GM03348 (cell line): ENCODE measurements around the gene ALPI.
"Not testable (repeated sequence)": the region's sequence is repeated elsewhere in the genome, so short reads cannot be mapped to it uniquely, and the experiment has no call there.

Source experiments
- DNase-seq: peaks from one replicate; pipeline ENCODE4 v3.0.0; 2012; ENCODE audit warnings: low spot score

The ALPI gene

GRCh38 chr2:232421189-232421785 is 34.7 kb upstream of the ALPI start:
- no peak for DNase-seq

GRCh38 chr2:232422051-232422450 is 33.9 kb upstream of the ALPI start:
- DNase-seq: no peak

- not testable (repeated sequence) for DNase-seq
These were observed 33.0 kb upstream of the ALPI start for GRCh38 chr2:232422996-232423395.

GRCh38 chr2:232423407-232423806 is 32.5 kb upstream of the ALPI start:
- DNase-seq: not testable (repeated sequence)

- no peak for DNase-seq
These were observed 24.0 kb upstream of the ALPI start for GRCh38 chr2:232431705-232432590.

GRCh38 chr2:232432598-232433184 is 23.3 kb upstream of the ALPI start:
- DNase-seq: no peak

GRCh38 chr2:232433622-232434021 is 22.3 kb upstream of the ALPI start:
- not testable (repeated sequence) for DNase-seq

GRCh38 chr2:232434091-232434490 is 21.9 kb upstream of the ALPI start:
- DNase-seq: peak; percentile 6

- peak; percentile 9 for DNase-seq
These were observed 21.2 kb upstream of the ALPI start for GRCh38 chr2:232434563-232435374.

- DNase-seq: peak; percentile 7
These were observed 20.6 kb upstream of the ALPI start for GRCh38 chr2:232435375-232435648.

- peak; percentile 5 for DNase-seq
These were observed 20.1 kb upstream of the ALPI start for GRCh38 chr2:232435805-232436204.

- DNase-seq: peak; percentile 21
These were observed 19.4 kb upstream of the ALPI start for GRCh38 chr2:232436381-232437194.

GRCh38 chr2:232437195-232437571 is 18.8 kb upstream of the ALPI start:
- peak; percentile 3 for DNase-seq

GRCh38 chr2:232438091-232438490 is 17.9 kb upstream of the ALPI start:
- peak; percentile 4 for DNase-seq

- no peak for DNase-seq
These were observed 16.8 kb upstream of the ALPI start for GRCh38 chr2:232438951-232439757.

- no peak for DNase-seq
These were observed 16.2 kb upstream of the ALPI start for GRCh38 chr2:232439758-232440135.

GRCh38 chr2:232440220-232441018 is 15.5 kb upstream of the ALPI start:
- peak; percentile 90 for DNase-seq

GRCh38 chr2:232441147-232441651 is 14.8 kb upstream of the ALPI start:
- peak; percentile 4 for DNase-seq

GRCh38 chr2:232441922-232442321 is 14.0 kb upstream of the ALPI start:
- not testable (repeated sequence) for DNase-seq

GRCh38 chr2:232442431-232442830 is 13.5 kb upstream of the ALPI start:
- not testable (repeated sequence) for DNase-seq
